ENCODE results near the gene YLPM1. TPM values are rescaled to one million over a fixed set of nuclear protein-coding genes. Genes with fewer than 3 reads are reported as not detected.

YLPM1 gene
- total RNA-seq, 1 donor from 2014 or later, result 88.3 TPM

DNA sequence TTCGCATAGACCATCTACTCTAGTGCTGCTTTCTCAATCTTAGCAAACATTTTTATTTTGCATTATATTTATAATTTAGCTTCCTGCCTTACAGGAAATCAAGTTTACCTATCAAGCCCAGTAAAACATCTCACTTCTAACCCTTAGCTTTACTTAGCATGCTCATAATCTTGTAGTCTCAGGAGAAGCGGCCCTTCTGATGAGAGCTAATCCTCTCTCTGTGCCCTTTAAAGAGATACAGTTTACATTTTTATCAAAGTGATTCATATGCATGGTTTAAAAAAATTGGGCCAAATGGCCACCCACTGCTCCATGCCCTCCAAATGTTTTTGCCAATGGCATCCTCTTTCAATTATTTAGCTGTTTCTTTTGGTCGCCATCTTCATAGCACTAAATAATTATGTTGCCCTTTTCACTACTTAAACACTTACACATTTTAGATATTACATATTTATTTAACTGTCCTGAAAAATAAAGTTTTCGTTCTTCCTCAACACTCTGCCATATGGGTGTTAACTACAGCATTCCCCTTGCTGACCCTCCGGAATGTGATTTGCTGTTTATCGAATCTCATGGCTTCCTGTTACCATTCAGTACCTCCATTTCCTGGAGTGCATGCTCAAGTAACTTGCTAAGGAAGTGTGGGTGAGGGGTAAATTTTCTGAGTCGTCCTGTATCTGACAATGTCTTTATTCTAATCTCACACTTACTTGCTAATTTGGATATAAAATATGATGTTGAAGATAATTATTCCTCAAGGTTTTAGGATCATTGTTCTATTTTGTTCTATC is 29.3 kb downstream of the YLPM1 start:
- H3K27me3 Mint-ChIP-seq (ENCODE audit: unreplicated experiment), result no peaks in the 10 kb centered on the region
- no peaks in the 10 kb centered on the region for H3K9me3 Mint-ChIP-seq (ENCODE audit: unreplicated experiment)
- H3K36me3 Mint-ChIP-seq (ENCODE audit: unreplicated experiment), result peaks cover 20% of the 10 kb centered on the region
- DNase-seq (ENCODE audit: extremely low spot score, unreplicated experiment), result no peak
- no peak overlapping the region for H3K4me3 Mint-ChIP-seq (ENCODE audit: unreplicated experiment)
- peaks cover 31% of the 10 kb centered on the region for H3K4me1 Mint-ChIP-seq (ENCODE audit: unreplicated experiment)
- peak overlapping the region; percentile 68 for H3K27ac Mint-ChIP-seq (ENCODE audit: unreplicated experiment)
- TF ChIP-seq, protein P1, sequence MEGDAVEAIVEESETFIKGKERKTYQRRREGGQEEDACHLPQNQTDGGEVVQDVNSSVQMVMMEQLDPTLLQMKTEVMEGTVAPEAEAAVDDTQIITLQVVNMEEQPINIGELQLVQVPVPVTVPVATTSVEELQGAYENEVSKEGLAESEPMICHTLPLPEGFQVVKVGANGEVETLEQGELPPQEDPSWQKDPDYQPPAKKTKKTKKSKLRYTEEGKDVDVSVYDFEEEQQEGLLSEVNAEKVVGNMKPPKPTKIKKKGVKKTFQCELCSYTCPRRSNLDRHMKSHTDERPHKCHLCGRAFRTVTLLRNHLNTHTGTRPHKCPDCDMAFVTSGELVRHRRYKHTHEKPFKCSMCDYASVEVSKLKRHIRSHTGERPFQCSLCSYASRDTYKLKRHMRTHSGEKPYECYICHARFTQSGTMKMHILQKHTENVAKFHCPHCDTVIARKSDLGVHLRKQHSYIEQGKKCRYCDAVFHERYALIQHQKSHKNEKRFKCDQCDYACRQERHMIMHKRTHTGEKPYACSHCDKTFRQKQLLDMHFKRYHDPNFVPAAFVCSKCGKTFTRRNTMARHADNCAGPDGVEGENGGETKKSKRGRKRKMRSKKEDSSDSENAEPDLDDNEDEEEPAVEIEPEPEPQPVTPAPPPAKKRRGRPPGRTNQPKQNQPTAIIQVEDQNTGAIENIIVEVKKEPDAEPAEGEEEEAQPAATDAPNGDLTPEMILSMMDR (IDR thresholded peaks at IDR 0.05), result no peak

DNA sequence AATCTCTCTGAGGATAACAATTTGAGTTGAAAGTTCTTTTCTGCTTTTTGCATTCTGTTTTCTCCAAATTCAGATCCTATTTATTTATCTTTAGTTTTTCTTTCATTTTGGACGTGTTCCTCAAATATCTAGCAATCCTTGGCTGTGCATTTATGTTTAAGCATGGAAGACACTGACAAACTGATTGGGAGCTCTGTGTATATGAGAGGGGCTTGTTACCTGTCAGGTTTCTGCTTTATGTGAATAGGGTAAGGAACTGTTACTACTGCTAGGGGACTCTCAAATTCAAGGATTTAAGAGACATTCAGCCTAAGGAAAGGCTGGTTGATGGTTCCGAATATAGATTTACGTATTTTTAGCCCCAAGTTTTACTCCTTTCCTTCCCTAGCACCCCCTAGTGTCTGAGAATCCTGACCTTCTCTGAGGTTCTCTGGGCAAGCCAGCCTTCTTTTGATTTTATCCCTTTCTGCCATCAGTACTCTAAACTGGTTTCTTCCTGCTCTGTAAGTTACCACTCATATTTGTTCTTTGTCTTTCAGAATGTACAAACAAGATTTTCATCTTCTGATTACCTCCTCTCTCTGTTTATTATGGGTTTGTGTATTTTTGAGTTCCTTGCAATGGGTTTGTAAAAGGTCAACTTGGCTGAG is 30.5 kb downstream of the YLPM1 start:
- H3K4me3 Mint-ChIP-seq (ENCODE audit: unreplicated experiment), result no peak overlapping the region

DNA sequence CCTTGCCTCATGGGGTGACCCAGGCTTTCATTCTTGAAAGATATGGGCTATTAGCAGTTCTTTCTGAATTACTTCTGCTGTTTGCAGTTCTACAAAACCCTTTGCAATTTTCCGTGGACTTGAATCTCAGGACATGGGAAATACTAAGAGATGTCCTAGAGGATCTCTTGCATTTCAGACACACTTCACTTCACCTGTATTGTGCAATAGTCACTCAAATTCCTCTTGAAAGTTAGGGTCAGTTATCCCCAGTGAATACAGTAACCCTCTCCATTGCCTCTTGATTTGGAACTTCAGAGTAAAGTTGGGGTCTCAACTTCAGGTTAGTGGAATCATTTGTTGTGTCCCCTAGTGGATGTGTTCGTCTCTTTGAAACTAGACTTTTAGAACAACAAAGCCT is 31.8 kb downstream of the YLPM1 start:
- no peak overlapping the region for H3K27ac Mint-ChIP-seq (ENCODE audit: unreplicated experiment)
- DNase-seq (ENCODE audit: extremely low spot score, unreplicated experiment), result no peak
- no peaks in the 10 kb centered on the region for H3K27me3 Mint-ChIP-seq (ENCODE audit: unreplicated experiment)
- TF ChIP-seq, protein P1 (IDR thresholded peaks at IDR 0.05), result no peak
- H3K9me3 Mint-ChIP-seq (ENCODE audit: unreplicated experiment), result no peaks in the 10 kb centered on the region
- peaks cover 32% of the 10 kb centered on the region for H3K36me3 Mint-ChIP-seq (ENCODE audit: unreplicated experiment)
- H3K4me3 Mint-ChIP-seq (ENCODE audit: unreplicated experiment), result no peak overlapping the region
- peaks cover 31% of the 10 kb centered on the region for H3K4me1 Mint-ChIP-seq (ENCODE audit: unreplicated experiment)

More for the DNA sequence above, 30.5 kb downstream of the YLPM1 start:
- H3K27me3 Mint-ChIP-seq (ENCODE audit: unreplicated experiment), result no peaks in the 10 kb centered on the region
- H3K36me3 Mint-ChIP-seq (ENCODE audit: unreplicated experiment), result peaks cover 25% of the 10 kb centered on the region
- TF ChIP-seq, protein P1 (IDR thresholded peaks at IDR 0.05), result peak; percentile 35
- H3K27ac Mint-ChIP-seq (ENCODE audit: unreplicated experiment), result peak overlapping the region; percentile 68
- peaks cover 31% of the 10 kb centered on the region for H3K4me1 Mint-ChIP-seq (ENCODE audit: unreplicated experiment)
- no peak for DNase-seq (ENCODE audit: extremely low spot score, unreplicated experiment)
- no peaks in the 10 kb centered on the region for H3K9me3 Mint-ChIP-seq (ENCODE audit: unreplicated experiment)

DNA sequence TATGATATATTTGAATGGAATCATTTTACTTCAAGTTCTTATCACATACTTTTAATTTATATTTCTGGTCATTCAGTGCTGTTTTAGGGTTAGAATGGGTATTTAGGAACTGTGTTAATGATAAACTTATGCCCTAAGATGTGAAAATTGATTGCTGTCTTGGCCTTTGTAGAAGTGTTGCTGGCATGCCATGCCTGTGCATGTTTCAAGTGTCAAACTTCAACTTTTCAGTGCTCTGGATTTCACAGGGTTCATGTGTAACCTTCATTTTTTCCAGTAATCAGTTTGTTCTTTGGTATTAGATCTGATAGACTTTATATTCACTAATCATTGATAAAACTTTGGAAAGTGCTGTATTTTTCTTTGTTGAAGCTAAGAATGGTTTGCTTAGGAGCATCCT is 36.6 kb downstream of the YLPM1 start:
- no peak for DNase-seq (ENCODE audit: extremely low spot score, unreplicated experiment)
- peaks cover 37% of the 10 kb centered on the region for H3K36me3 Mint-ChIP-seq (ENCODE audit: unreplicated experiment)
- no peaks in the 10 kb centered on the region for H3K27me3 Mint-ChIP-seq (ENCODE audit: unreplicated experiment)
- H3K4me3 Mint-ChIP-seq (ENCODE audit: unreplicated experiment), result no peak overlapping the region
- no peaks in the 10 kb centered on the region for H3K9me3 Mint-ChIP-seq (ENCODE audit: unreplicated experiment)
- peaks cover 3% of the 10 kb centered on the region for H3K4me1 Mint-ChIP-seq (ENCODE audit: unreplicated experiment)
- TF ChIP-seq, protein P1 (IDR thresholded peaks at IDR 0.05), result no peak
- H3K27ac Mint-ChIP-seq (ENCODE audit: unreplicated experiment), result no peak overlapping the region

DNA sequence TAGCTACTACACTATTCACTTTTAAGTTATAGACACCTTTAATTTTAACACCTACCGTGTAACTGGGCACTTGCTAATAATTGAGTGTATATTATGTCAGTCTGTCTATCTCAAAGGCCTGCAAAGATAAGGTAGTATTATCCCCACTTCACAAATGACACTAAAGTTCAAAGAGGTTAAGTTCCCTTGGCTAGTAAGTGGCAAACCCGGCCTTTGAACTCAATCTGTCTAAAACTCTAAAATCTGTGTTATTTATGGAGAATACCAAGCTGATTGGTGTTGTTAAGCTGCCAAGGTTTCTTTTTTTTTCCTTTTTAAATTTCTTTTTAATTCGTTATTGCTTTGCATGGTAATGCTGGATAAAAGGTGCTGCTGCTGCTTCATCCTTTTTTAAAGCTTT is 37.7 kb downstream of the YLPM1 start:
- no peak overlapping the region for H3K4me3 Mint-ChIP-seq (ENCODE audit: unreplicated experiment)
- H3K27ac Mint-ChIP-seq (ENCODE audit: unreplicated experiment), result no peak overlapping the region
- DNase-seq (ENCODE audit: extremely low spot score, unreplicated experiment), result no peak
- H3K4me1 Mint-ChIP-seq (ENCODE audit: unreplicated experiment), result no peaks in the 10 kb centered on the region
- TF ChIP-seq, protein P1 (IDR thresholded peaks at IDR 0.05), result no peak
- no peaks in the 10 kb centered on the region for H3K27me3 Mint-ChIP-seq (ENCODE audit: unreplicated experiment)
- no peaks in the 10 kb centered on the region for H3K9me3 Mint-ChIP-seq (ENCODE audit: unreplicated experiment)
- peaks cover 29% of the 10 kb centered on the region for H3K36me3 Mint-ChIP-seq (ENCODE audit: unreplicated experiment)

Data from osteocyte (in vitro differentiated cells).